ENCODE results near the gene SAXO1.

DNA sequence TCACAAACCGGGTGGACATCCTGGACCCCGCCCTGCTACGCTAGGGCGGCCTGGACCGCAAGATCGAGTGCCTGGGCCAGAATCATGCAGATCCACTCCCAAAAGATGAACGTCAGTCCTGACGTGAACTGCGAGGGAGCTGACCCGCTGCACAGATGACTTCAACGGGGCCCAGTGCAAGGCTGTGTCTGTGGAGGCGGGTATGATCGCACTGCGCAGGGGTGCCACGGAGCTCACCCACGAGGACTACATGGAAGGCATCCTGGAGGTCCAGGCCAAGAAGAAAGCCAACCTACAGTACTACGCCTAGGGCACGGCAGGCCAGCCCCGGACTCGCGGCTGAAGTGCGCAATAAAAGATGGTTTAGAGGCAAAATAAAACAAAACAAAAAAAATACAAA, 5.2 kb downstream of the SAXO1 start:
- TF ChIP-seq, protein P1, sequence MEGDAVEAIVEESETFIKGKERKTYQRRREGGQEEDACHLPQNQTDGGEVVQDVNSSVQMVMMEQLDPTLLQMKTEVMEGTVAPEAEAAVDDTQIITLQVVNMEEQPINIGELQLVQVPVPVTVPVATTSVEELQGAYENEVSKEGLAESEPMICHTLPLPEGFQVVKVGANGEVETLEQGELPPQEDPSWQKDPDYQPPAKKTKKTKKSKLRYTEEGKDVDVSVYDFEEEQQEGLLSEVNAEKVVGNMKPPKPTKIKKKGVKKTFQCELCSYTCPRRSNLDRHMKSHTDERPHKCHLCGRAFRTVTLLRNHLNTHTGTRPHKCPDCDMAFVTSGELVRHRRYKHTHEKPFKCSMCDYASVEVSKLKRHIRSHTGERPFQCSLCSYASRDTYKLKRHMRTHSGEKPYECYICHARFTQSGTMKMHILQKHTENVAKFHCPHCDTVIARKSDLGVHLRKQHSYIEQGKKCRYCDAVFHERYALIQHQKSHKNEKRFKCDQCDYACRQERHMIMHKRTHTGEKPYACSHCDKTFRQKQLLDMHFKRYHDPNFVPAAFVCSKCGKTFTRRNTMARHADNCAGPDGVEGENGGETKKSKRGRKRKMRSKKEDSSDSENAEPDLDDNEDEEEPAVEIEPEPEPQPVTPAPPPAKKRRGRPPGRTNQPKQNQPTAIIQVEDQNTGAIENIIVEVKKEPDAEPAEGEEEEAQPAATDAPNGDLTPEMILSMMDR (IDR thresholded peaks at IDR 0.05), result no peak
- TF ChIP-seq POLR2A (IDR thresholded peaks at IDR 0.05), result no peak

Measured in body of pancreas (tissue), 4 donors.